DMS114 treated with DMSO at 0.1 percent for 48 hours (cell line): ENCODE results near the gene CPT2.
A peak's percentile ranks its signal among the peaks of the same experiment; 100 is the strongest.
"Not testable (repeated sequence)": the region's sequence is repeated elsewhere in the genome, so short reads cannot be mapped to it uniquely, and the experiment has no call there.

ENCODE experiments used
- DNase-seq: peaks from one replicate; lab custom pipeline; 2025; ENCODE audit not compliant: unreplicated experiment; lab: John Stamatoyannopoulos, UW

Gene CPT2

GRCh38 chr1:53182111-53182593 is 14.5 kb upstream of the CPT2 start:
- DNase-seq: peak; percentile 8

- no peak for DNase-seq
Observed at GRCh38 chr1:53182716-53183094, 13.9 kb upstream of the CPT2 start.

- DNase-seq: no peak
Observed at GRCh38 chr1:53183095-53183990, 13.3 kb upstream of the CPT2 start.

DNA sequence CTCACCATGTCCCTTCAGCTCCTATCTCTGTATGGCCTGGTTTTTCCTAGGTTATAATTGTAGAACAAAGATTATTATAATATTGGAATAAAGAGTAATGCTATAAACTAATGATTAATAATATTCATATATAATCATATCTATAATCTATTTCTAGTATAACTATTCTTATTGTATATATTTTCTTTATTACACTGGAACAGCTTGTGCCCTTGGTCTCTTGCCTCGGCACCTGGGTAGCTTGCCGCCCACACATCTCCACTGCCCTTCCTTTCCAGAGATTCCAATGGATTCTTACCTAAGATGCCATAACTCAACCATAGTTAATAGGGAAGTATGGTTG is 10.7 kb upstream of the CPT2 start:
- DNase-seq: not testable (repeated sequence)

- no peak for DNase-seq
Observed at GRCh38 chr1:53186533-53186932, 10.1 kb upstream of the CPT2 start.

DNA sequence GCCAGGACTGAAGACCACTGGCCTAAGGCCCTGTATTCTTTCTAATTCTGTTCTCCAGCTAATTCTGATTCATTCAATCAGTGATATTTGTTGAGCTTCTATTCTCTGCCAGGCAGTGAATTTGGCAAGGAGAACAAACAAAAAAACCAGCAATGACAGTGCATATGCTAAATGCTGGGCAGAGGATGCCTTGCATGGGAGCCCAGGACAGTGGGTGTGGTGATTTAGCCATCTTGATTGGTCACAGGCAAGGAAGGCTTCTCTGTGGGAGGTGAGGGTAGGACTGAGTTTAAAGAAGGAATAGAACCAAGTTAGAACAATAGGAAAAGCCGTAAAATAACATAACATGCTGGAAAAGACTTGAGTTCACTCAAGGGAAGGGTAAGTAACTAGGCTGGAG is 9.2 kb upstream of the CPT2 start:
- no peak for DNase-seq

GRCh38 chr1:53188099-53188498 is 8.5 kb upstream of the CPT2 start:
- no peak for DNase-seq

- no peak for DNase-seq
Observed at GRCh38 chr1:53189061-53189460, 7.6 kb upstream of the CPT2 start.

- no peak for DNase-seq
Observed at GRCh38 chr1:53190210-53190611, 6.4 kb upstream of the CPT2 start.

- DNase-seq: no peak
Observed at GRCh38 chr1:53195246-53196016, 1.2 kb upstream of the CPT2 start.

DNA sequence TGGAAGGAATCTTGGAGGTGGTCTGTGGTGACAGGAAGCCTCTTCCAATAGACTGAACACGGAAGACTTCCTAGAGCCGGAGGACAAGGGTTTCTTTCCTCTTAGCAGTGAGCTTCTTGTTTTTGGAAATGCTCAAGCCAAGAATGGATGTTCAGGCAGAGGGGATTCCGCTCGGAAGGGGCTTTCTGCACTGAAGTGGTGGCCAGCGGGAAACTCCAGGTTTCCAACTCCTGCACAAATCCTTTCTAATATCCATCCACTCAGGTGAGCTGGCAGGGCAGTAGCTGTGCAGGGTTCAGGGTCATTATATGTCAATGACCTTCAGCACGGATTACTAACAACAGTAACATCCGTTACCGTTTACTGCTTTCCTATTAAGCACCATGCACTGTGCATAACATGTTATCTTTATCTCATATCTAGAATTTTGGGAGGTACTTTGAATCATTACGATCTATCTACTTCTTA is 573 bp upstream of the CPT2 start:
- DNase-seq: no peak

- DNase-seq: no peak
Observed at GRCh38 chr1:53197291-53198200, 922 bp downstream of the CPT2 start.

DNA sequence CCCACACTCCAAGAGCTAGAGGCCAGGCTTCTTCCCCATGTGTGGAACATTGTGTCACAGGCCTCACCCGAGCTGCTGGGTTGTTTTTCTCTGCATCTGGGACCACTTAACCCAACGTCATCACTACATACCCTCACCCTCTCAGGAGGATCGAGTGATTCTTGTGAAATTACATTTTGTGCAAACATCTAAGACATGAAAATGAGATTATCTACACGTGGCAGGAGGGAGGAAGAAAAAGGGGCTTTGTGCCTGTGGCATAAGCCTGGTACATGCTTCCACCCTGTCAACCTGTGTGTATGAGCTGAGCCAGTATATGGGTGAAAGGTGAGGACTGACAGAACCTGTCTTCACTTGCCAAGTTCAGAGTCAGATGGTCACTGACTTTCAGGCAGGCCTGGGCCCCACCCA is 1.6 kb downstream of the CPT2 start:
- DNase-seq: no peak

DNA sequence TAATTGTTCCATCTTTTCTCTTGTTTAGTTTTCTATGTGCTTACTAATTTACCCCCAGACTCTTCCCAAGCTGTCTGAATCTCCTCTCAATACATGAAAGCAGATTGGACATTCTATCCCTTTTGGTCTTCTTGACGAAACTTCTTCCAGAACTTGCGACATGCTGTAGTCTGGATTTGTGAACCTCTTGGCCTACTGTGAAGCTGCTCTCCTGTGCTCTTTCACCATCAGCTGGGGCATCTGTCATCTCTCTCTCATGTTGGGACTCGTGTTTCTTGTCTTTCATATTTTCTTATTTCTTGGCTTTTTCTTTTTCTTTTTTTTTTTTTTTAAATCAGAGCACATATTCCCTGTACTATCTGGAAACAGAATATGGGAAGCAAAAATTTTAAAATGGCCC is 6.8 kb downstream of the CPT2 start:
- no peak for DNase-seq

DNA sequence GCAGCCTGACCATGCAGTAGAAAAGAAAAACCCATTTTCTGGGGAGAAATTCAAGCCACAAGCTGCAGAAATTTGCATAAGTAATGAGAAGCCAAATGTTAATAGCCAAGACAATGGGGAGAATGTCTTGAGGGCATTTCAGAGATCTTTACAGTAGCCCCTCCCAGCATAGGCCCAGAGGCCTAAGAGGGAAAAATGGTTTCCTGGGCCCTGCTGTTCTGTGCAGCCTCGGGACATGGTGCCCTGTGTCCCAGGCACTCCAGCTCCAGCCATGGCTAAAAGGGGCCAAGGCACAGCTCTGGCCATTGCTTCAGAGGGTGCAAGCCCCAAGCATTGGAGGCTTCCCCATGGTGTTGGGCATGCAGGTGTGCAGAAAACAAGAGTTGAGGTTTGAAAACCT is 8.9 kb downstream of the CPT2 start:
- not testable (repeated sequence) for DNase-seq

- not testable (repeated sequence) for DNase-seq
Observed at GRCh38 chr1:53206083-53206685, 9.6 kb downstream of the CPT2 start.

- DNase-seq: no peak
Observed at GRCh38 chr1:53206735-53207379, 10.2 kb downstream of the CPT2 start.

DNA sequence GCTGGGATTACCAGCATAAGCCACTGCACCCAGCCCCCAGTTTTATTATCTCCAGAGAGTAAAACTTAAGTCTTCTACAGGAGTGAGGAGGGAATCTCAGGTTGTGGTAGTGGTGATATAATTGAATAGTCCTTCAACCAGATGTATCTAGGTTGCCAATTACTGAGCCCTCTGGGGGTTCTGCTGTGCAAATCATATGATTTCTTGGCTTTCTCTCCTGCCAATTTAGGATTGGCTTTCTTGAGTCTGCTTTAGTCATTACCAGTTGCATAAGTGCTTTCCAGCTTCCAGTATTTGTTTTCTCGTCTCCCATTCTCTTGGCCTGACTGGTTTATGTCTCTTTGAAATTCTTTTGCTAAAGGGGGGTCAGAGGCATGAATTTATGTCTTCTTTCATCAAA is 11.1 kb downstream of the CPT2 start:
- no peak for DNase-seq

- DNase-seq: no peak
Observed at GRCh38 chr1:53210352-53210751, 13.7 kb downstream of the CPT2 start.

GRCh38 chr1:53210954-53211353 is 14.3 kb downstream of the CPT2 start:
- DNase-seq: no peak
